ENCODE measurements around the gene RPS4Y1. TPM values are rescaled to one million over a fixed set of nuclear protein-coding genes. Genes with fewer than 3 reads are reported as not detected.
"Not testable (repeated sequence)": the region's sequence is repeated elsewhere in the genome, so short reads cannot be mapped to it uniquely, and the experiment has no call there.

RPS4Y1 gene
- 194 TPM for total RNA-seq
- long read RNA-seq, transcript RPS4Y1-201 (7 exons, 1,305 nt) = major isoform, 94 of 97 reads
- long read RNA-seq, partial matches to known transcripts = 2 of 97 reads
- long read RNA-seq, other reads (novel, unspliced or antisense) = 1 of 97 reads

DNA sequence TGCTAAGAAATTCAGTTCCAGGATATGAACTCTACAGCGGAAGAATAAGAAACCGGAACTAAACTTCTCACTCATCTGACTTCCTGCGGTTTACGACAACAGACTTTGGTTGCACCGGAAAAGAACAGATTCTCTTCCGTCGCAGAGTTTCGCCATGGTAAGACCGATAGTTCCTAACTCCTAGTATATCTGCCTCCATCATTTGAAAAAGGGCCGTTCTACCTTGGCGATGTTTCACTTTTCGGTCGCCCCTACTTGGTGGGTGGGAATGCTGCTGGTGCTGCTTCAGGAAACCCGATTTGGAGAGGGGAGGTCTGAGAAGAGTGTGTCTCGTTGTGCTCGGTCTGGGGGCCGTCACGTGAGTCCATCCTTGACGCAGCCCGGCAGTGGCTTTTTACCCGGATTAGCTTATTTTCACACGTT lies at the start of gene RPS4Y1:
RPS4Y1 (plus strand) TSS at position 132 of the 423 bp plus-strand sequence; CDS start at position 155, 23 bp downstream.
- intact Hi-C loops (cut with DNase I) = loop anchor here (5.0 kb wide), 1 partner anchor 91 kb away; no protein-coding TSS in a partner anchor
- no peak for DNase-seq (ENCODE audit: missing footprints)
- peak; percentile 48 for ATAC-seq

GRCh38 chrY:2796977-2797523 lies 44.4 kb upstream of the RPS4Y1 start:
- intact Hi-C loops (cut with DNase I) = no loop called here
- no peak for ATAC-seq
- no peak for DNase-seq (ENCODE audit: missing footprints)

- ATAC-seq (no peak), DNase-seq (ENCODE audit: missing footprints) (no peak)
- intact Hi-C loops (cut with DNase I) = no loop called here
Measured at GRCh38 chrY:2797991-2798390, 43.4 kb upstream of the RPS4Y1 start.

- DNase-seq (ENCODE audit: missing footprints) (no peak), ATAC-seq (no peak)
- intact Hi-C loops (cut with DNase I) = no loop called here
Measured at GRCh38 chrY:2800246-2800645, 41.2 kb upstream of the RPS4Y1 start.

GRCh38 chrY:2817146-2817896 lies 24.1 kb upstream of the RPS4Y1 start:
- ATAC-seq; intact Hi-C loops (cut with DNase I); DNase-seq (ENCODE audit: missing footprints): not testable (repeated sequence)

- no peak for ATAC-seq
- no peak for DNase-seq (ENCODE audit: missing footprints)
- intact Hi-C loops (cut with DNase I) = no loop called here
Measured at GRCh38 chrY:2824471-2824870, 16.9 kb upstream of the RPS4Y1 start.

- intact Hi-C loops (cut with DNase I) = no loop called here
- DNase-seq (ENCODE audit: missing footprints) (no peak), ATAC-seq (no peak)
Measured at GRCh38 chrY:2828497-2828896, 12.9 kb upstream of the RPS4Y1 start.

DNA sequence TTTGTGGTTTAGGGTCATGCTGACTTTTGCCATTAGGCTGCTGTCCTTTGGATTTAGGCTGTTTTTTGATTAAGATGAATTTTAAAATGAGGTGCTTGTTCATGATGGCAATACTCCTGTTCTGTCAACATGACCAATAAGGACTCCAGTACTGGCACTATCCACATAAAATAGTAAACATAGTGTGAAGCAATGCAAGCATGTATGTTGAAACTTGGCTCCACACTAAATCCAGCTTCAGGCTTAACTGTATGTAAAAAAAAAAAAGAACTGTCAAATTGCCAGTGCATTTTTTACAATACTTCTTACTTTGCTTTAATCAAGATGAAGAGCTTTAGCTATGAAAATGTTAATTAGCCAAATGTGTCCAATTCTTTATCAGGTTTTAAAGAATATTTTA lies 6.2 kb upstream of the RPS4Y1 start:
- intact Hi-C loops (cut with DNase I) = no loop called here
- ATAC-seq = no peak

GRCh38 chrY:2837078-2837477 lies 4.3 kb upstream of the RPS4Y1 start:
- intact Hi-C loops (cut with DNase I) = no loop called here
- DNase-seq (ENCODE audit: missing footprints) (no peak), ATAC-seq (no peak)

More for the DNA sequence above, 6.2 kb upstream of the RPS4Y1 start:
- no peak for DNase-seq (ENCODE audit: missing footprints)

GRCh38 chrY:2837932-2838331 lies 3.5 kb upstream of the RPS4Y1 start:
- DNase-seq (ENCODE audit: missing footprints) (no peak), ATAC-seq (no peak)
- intact Hi-C loops (cut with DNase I) = no loop called here

- no peak for ATAC-seq
- intact Hi-C loops (cut with DNase I) = no loop called here
- no peak for DNase-seq (ENCODE audit: missing footprints)
Measured at GRCh38 chrY:2846791-2847190, 5.4 kb downstream of the RPS4Y1 start.

DNA sequence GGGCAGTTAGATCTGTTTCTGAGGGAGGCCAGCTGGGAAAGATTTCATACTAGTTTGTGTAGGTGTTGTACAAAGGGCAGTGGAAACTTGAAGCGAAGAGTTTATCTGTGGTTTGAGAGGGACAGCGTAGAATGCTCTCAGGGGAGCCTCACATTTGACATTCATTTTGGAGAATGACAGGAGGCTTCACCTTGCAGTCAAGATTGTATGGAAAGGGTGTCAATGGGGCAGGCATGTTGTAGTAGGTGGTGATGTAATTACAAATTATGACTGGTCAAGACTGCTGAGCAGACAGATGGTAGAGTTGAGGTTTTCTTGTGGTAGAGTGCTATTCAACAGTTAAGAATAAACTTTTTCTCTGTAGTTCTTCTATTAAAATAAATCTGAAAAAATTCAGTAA lies 7.0 kb downstream of the RPS4Y1 start:
- DNase-seq (ENCODE audit: missing footprints) (no peak), ATAC-seq (no peak)
- intact Hi-C loops (cut with DNase I) = no loop called here

DNA sequence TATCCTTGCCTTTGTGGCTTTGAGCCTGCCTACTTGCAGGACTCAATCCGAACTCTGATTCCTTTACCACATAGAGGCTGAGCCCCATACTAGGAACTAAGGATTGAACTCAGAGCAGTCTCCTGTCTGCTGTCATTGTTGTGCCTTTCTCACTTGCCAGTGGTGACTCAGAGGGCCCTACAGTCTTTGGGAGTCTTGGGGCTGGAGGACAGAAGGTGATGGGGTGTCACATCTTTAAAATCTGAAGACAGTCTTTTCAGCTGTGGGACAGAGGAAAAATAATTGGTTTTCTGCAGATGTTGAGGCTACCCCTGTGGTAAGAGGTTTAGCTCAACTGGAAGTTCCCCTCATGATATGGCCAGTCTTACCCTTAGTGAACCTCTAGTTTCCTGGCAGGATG lies 8.0 kb downstream of the RPS4Y1 start:
- DNase-seq (ENCODE audit: missing footprints) = no peak
- intact Hi-C loops (cut with DNase I) = no loop called here
- no peak for ATAC-seq

DNA sequence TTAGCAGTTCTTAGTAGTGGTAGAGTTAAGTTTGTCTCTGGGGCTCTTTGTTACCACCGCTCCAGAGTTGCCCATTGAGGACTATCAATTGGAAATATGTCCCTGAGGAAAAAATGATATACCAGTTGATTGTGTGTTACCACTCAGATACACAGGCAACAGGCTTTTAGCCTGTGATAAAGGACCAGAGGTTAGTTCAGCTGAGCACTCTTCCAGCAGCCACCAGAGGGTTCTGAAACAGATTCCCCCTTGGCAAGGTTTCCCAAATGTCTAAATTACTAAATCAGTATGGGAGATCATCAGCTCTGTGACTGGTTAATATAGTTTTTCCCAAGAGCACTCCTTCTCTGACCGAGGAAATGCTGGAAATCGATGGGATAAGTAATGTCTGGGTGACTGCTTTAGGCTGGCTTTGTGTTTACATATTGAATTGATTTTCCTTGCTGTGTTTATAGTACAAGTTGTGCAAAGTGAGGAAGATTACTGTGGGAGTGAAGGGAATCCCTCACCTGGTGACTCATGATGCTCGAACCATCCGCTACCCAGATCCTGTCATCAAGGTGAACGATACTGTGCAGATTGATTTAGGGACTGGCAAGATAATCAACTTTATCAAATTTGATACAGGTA lies 12.9 kb downstream of the RPS4Y1 start:
- ATAC-seq = no peak
- intact Hi-C loops (cut with DNase I) = no loop called here
- DNase-seq (ENCODE audit: missing footprints) = no peak

GRCh38 chrY:2857068-2857467 lies 15.7 kb downstream of the RPS4Y1 start:
- no peak for ATAC-seq
- intact Hi-C loops (cut with DNase I) = no loop called here
- DNase-seq (ENCODE audit: missing footprints) = no peak

- ATAC-seq (no peak), DNase-seq (ENCODE audit: missing footprints) (no peak)
- intact Hi-C loops (cut with DNase I) = no loop called here
Measured at GRCh38 chrY:2857686-2858085, 16.3 kb downstream of the RPS4Y1 start.

- ATAC-seq (no peak), DNase-seq (ENCODE audit: missing footprints) (no peak)
- intact Hi-C loops (cut with DNase I) = no loop called here
Measured at GRCh38 chrY:2859782-2860181, 18.4 kb downstream of the RPS4Y1 start.

DNA sequence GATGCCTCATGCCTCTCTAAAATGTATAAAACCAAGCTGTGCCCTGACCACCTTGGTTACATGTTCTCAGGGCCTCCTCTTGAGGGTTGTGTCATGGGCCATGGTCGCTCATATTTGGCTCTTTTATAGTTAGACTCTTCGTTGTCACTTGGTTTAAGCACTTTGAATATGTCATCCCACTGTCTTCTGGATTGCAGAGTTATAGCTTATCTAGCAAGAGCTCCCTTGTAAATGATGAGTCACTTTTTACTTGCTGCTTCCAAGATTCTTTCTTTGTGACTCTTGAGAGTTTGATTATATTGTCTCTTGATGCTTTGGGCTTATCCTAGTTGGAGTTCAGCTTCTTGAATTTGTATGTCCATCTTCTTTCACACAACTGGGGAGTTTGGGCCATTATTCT lies 19.1 kb downstream of the RPS4Y1 start:
- intact Hi-C loops (cut with DNase I) = no loop called here
- DNase-seq (ENCODE audit: missing footprints) = no peak
- no peak for ATAC-seq

DNA sequence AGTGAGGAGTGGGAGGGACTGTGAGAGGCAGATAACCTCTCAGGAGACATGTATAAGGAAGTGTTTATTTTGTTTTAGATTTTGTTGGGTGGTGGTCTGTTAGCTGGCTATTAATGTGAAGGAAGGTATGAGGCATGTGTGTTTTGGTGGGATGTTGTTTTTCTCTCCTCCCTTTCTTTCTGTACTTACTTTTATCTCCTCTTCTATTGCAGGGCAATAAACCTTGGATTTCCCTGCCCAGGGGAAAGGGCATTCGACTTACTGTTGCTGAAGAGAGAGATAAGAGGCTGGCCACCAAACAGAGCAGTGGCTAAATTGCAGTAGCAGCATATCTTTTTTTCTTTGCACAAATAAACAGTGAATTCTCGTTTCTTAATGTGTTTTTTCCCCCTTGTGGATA lies 25.2 kb downstream of the RPS4Y1 start:
- DNase-seq (ENCODE audit: missing footprints) (no peak), ATAC-seq (no peak)
- intact Hi-C loops (cut with DNase I) = no loop called here

DNA sequence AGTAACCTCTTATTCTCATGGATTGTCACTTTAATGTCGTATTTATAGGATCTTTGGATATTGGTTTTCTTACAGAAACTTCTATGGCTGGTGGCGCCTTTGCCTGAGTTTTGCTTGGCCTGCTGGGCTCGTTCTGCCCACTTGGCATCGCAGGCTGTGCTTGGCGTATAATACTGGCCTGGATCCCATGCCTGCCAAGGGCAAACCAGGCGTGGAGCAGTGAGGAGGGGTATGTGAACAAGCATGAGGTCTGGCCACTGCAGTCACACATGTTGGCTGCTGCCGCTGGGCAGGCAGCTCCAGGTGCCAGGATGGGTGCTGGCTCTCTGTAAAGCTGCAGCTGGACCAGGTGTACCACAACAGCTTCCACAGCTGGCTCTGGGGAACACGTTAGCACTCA lies 26.1 kb downstream of the RPS4Y1 start:
- intact Hi-C loops (cut with DNase I) = no loop called here
- DNase-seq (ENCODE audit: missing footprints) (no peak), ATAC-seq (peak; percentile 72)

All from Right ventricle myocardium inferior (tissue), 1 donor.